ENCODE measurements around the gene GLT1D1.
"Not testable (repeated sequence)": the region's sequence is repeated elsewhere in the genome, so short reads cannot be mapped to it uniquely, and the experiment has no call there.

Gene GLT1D1

GRCh38 chr12:128820253-128820652 is 33.0 kb upstream of the GLT1D1 start:
- DNase-seq (ENCODE audit: extremely low read depth in 1 of 2, low read depth in 1 of 2): no peak

- DNase-seq (ENCODE audit: extremely low read depth in 1 of 2, low read depth in 1 of 2): no peak
Observed at GRCh38 chr12:128820723-128821432, 32.4 kb upstream of the GLT1D1 start.

GRCh38 chr12:128823216-128823915 is 29.9 kb upstream of the GLT1D1 start:
- no peak for DNase-seq (ENCODE audit: extremely low read depth in 1 of 2, low read depth in 1 of 2)

- DNase-seq (ENCODE audit: extremely low read depth in 1 of 2, low read depth in 1 of 2): peak; percentile 79 to 84
Observed at GRCh38 chr12:128823916-128824839, 29.1 kb upstream of the GLT1D1 start, which contains the start of gene SLC15A4. TSS of gene SLC15A4 (minus strand) at chr12:128823958. CDS start at chr12:128823943, 15 bp downstream.

GRCh38 chr12:128825835-128826234 is 27.4 kb upstream of the GLT1D1 start:
- DNase-seq (ENCODE audit: extremely low read depth in 1 of 2, low read depth in 1 of 2): no peak

- no peak for DNase-seq (ENCODE audit: extremely low read depth in 1 of 2, low read depth in 1 of 2)
Observed at GRCh38 chr12:128827724-128828123, 25.6 kb upstream of the GLT1D1 start.

GRCh38 chr12:128829861-128830504 is 23.3 kb upstream of the GLT1D1 start:
- DNase-seq (ENCODE audit: extremely low read depth in 1 of 2, low read depth in 1 of 2): no peak

- DNase-seq (ENCODE audit: extremely low read depth in 1 of 2, low read depth in 1 of 2): no peak
Observed at GRCh38 chr12:128830505-128830893, 22.8 kb upstream of the GLT1D1 start.

GRCh38 chr12:128833418-128833817 is 19.9 kb upstream of the GLT1D1 start:
- no peak for DNase-seq (ENCODE audit: extremely low read depth in 1 of 2, low read depth in 1 of 2)

GRCh38 chr12:128839885-128840284 is 13.4 kb upstream of the GLT1D1 start:
- DNase-seq (ENCODE audit: extremely low read depth in 1 of 2, low read depth in 1 of 2): not testable (repeated sequence)

GRCh38 chr12:128840862-128841468 is 12.3 kb upstream of the GLT1D1 start:
- no peak for DNase-seq (ENCODE audit: extremely low read depth in 1 of 2, low read depth in 1 of 2)

GRCh38 chr12:128842579-128842978 is 10.7 kb upstream of the GLT1D1 start:
- DNase-seq (ENCODE audit: extremely low read depth in 1 of 2, low read depth in 1 of 2): no peak

- DNase-seq (ENCODE audit: extremely low read depth in 1 of 2, low read depth in 1 of 2): no peak
Observed at GRCh38 chr12:128843538-128843937, 9.7 kb upstream of the GLT1D1 start.

- DNase-seq (ENCODE audit: extremely low read depth in 1 of 2, low read depth in 1 of 2): no peak
Observed at GRCh38 chr12:128844031-128844635, 9.1 kb upstream of the GLT1D1 start.

- DNase-seq (ENCODE audit: extremely low read depth in 1 of 2, low read depth in 1 of 2): not testable (repeated sequence)
Observed at GRCh38 chr12:128846671-128847070, 6.6 kb upstream of the GLT1D1 start.

GRCh38 chr12:128848371-128848770 is 4.9 kb upstream of the GLT1D1 start:
- DNase-seq (ENCODE audit: extremely low read depth in 1 of 2, low read depth in 1 of 2): no peak

- DNase-seq (ENCODE audit: extremely low read depth in 1 of 2, low read depth in 1 of 2): not testable (repeated sequence)
Observed at GRCh38 chr12:128849806-128850205, 3.5 kb upstream of the GLT1D1 start.

- DNase-seq (ENCODE audit: extremely low read depth in 1 of 2, low read depth in 1 of 2): no peak
Observed at GRCh38 chr12:128850400-128850799, 2.9 kb upstream of the GLT1D1 start.

GRCh38 chr12:128851429-128851828 is 1.8 kb upstream of the GLT1D1 start:
- DNase-seq (ENCODE audit: extremely low read depth in 1 of 2, low read depth in 1 of 2): not testable (repeated sequence)
